Lower lobe of right lung (tissue), 2 donors: Measurements from ENCODE around the gene HNRNPLL. TPM values are rescaled to one million over a fixed set of nuclear protein-coding genes. Genes with fewer than 3 reads are reported as not detected.
A peak's percentile ranks its signal among the peaks of the same experiment; 100 is the strongest.

Experiments used
- ATAC-seq, 2 donors: fragments of 200-7000 bp; cut with Tn5 transposase; one replicate each; pipeline ENCODE4 v1.9.1; 2020 to 2022; ENCODE audit warnings: mild to moderate bottlenecking in 2 of 2, moderate library complexity in 2 of 2
- DNase-seq: peaks from one replicate; pipeline ENCODE4 v3.0.0-alpha.2; 2020
- H3K27ac ChIP-seq: fragments of 200-600 bp; one replicate; pipeline ENCODE4 v1.8.0; 2022
- H3K27me3 ChIP-seq: fragments of 200-600 bp; one replicate; pipeline ENCODE4 v1.8.0; 2022; ENCODE audit warnings: low read depth
- H3K36me3 ChIP-seq: fragments of 200-600 bp; one replicate; pipeline ENCODE4 v1.8.0; 2022; ENCODE audit warnings: mild to moderate bottlenecking
- H3K4me1 ChIP-seq: fragments of 200-600 bp; one replicate; pipeline ENCODE4 v1.8.0; 2022
- H3K4me3 ChIP-seq: fragments of 200-600 bp; one replicate; pipeline ENCODE4 v1.8.0; 2022; ENCODE audit warnings: mild to moderate bottlenecking
- H3K9me3 ChIP-seq: fragments of 200-600 bp; one replicate; pipeline ENCODE4 v1.8.0; 2022
- intact Hi-C: fragments of 100-400 bp; cut with DNase I; formaldehyde crosslinking; loops from one replicate; pipeline ENCODE4 v1.11.0; 2022
- total RNA-seq: library from RNA; stranded (reverse); fragmentation: NEBNext Ultra II Directional; extraction: Animal tissue kit (Norgen Biotek cat#: 25700); gene quantifications from one replicate; pipeline ENCODE4 v1.2.1, GENCODE V29; 2021
- TF ChIP-seq, protein P1 (sequence below): fragments of 200-600 bp; IDR thresholded peaks from one replicate; pipeline ENCODE4 v1.8.0; 2022; ENCODE audit warnings: antibody characterized with exemption, mild to moderate bottlenecking
- donor health status: DM: no; HTN: yes; CAD: no; lungs with severe emphysema.

Gene HNRNPLL
- total RNA-seq, 1 donor from 2014 or later = 38.8 TPM

- no peaks in the 10 kb centered on the region for H3K9me3 ChIP-seq
- TF ChIP-seq, protein P1, sequence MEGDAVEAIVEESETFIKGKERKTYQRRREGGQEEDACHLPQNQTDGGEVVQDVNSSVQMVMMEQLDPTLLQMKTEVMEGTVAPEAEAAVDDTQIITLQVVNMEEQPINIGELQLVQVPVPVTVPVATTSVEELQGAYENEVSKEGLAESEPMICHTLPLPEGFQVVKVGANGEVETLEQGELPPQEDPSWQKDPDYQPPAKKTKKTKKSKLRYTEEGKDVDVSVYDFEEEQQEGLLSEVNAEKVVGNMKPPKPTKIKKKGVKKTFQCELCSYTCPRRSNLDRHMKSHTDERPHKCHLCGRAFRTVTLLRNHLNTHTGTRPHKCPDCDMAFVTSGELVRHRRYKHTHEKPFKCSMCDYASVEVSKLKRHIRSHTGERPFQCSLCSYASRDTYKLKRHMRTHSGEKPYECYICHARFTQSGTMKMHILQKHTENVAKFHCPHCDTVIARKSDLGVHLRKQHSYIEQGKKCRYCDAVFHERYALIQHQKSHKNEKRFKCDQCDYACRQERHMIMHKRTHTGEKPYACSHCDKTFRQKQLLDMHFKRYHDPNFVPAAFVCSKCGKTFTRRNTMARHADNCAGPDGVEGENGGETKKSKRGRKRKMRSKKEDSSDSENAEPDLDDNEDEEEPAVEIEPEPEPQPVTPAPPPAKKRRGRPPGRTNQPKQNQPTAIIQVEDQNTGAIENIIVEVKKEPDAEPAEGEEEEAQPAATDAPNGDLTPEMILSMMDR = no peak
- intact Hi-C loops = no loop called here
- H3K36me3 ChIP-seq = no peaks in the 10 kb centered on the region
- no peak overlapping the region for H3K4me3 ChIP-seq
- no peak overlapping the region for H3K27ac ChIP-seq
- ATAC-seq = no peak
- H3K27me3 ChIP-seq = no peaks in the 10 kb centered on the region
- DNase-seq = no peak
- no peaks in the 10 kb centered on the region for H3K4me1 ChIP-seq
These were observed 85.4 kb downstream of the HNRNPLL start for GRCh38 chr2:38517284-38517683.

DNA sequence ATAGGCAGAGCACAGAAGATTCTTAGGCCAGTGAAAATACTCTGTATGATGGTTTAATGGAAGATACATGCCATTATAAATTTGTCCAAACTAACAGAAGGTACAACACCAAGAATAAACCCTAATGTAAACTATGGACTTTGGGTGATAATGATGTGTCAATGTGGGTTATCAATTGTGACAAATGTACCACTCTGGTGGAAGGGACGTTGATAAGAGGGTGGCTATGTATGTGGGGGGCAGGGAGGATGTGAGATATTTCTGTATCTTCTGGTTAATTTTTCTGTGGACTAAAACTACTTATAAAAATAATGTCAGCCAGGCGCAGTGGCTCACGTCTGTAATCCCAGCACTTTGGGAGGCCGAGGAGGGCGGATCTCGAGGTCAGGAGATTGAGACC, 86.2 kb downstream of the HNRNPLL start:
- intact Hi-C loops = no loop called here
- Histone ChIP-seq H3K27ac (no peak overlapping the region), H3K4me3 (no peak overlapping the region), H3K36me3 (no peaks in the 10 kb centered on the region), H3K4me1 (no peaks in the 10 kb centered on the region), H3K27me3 (no peaks in the 10 kb centered on the region), H3K9me3 (no peaks in the 10 kb centered on the region)
- no peak for DNase-seq
- TF ChIP-seq, protein P1 = no peak
- ATAC-seq = no peak

- intact Hi-C loops = no loop called here
- TF ChIP-seq, protein P1 = no peak
These were observed 86.6 kb downstream of the HNRNPLL start for GRCh38 chr2:38516122-38516521.

GRCh38 chr2:38515155-38516074, 87.3 kb downstream of the HNRNPLL start:
- no peaks in the 10 kb centered on the region for H3K9me3 ChIP-seq
- no peaks in the 10 kb centered on the region for H3K27me3 ChIP-seq
- TF ChIP-seq, protein P1 = no peak
- H3K36me3 ChIP-seq = no peaks in the 10 kb centered on the region
- H3K4me1 ChIP-seq = no peaks in the 10 kb centered on the region
- ATAC-seq (peak; percentile 85 to 91), DNase-seq (peak; percentile 77)
- H3K4me3 ChIP-seq = peak overlapping the region; percentile 35
- H3K27ac ChIP-seq = peak overlapping the region; percentile 77
- intact Hi-C loops = no loop called here

More at GRCh38 chr2:38516122-38516521, 86.6 kb downstream of the HNRNPLL start:
- Histone ChIP-seq H3K4me1 (no peaks in the 10 kb centered on the region), H3K36me3 (no peaks in the 10 kb centered on the region), H3K4me3 (no peak overlapping the region), H3K27me3 (no peaks in the 10 kb centered on the region), H3K9me3 (no peaks in the 10 kb centered on the region), H3K27ac (peak overlapping the region; percentile 77)
- no peak for ATAC-seq
- no peak for DNase-seq

- ATAC-seq = peak in 1 of 2 donors; percentile 8
These were observed 88.0 kb downstream of the HNRNPLL start for GRCh38 chr2:38514603-38515154.

More at GRCh38 chr2:38514603-38515154, 88.0 kb downstream of the HNRNPLL start:
- no peaks in the 10 kb centered on the region for H3K4me1 ChIP-seq
- DNase-seq = no peak
- intact Hi-C loops = no loop called here
- TF ChIP-seq, protein P1 = no peak
- H3K4me3 ChIP-seq = no peak overlapping the region
- no peaks in the 10 kb centered on the region for H3K9me3 ChIP-seq
- H3K27ac ChIP-seq = peak overlapping the region; percentile 77
- H3K36me3 ChIP-seq = no peaks in the 10 kb centered on the region
- H3K27me3 ChIP-seq = no peaks in the 10 kb centered on the region
